K562 (cell line): ENCODE data around the gene PLA2G3. TPM values are rescaled to one million over a fixed set of nuclear protein-coding genes. Genes with fewer than 3 reads are reported as not detected.
A peak's percentile ranks its signal among the peaks of the same experiment; 100 is the strongest.

Experiments used
- ARID4B ChIP-seq: sonication (generic); formaldehyde crosslinking; IDR thresholded peaks from 2 replicates; pipeline ENCODE4 v1.8.0; 2022; ENCODE audit warnings: mild to moderate bottlenecking, missing genetic modification reagents
- FOXJ3 ChIP-seq: sonication (generic); formaldehyde crosslinking; IDR thresholded peaks from 2 replicates; pipeline ENCODE4 v1.4.0; 2020; ENCODE audit warnings: mild to moderate bottlenecking, missing genetic modification reagents
- HDAC2 ChIP-seq: fragments of 450-650 bp; IDR thresholded peaks from 2 replicates; pipeline ENCODE4 v1.6.1; 2016; ENCODE audit warnings: mild to moderate bottlenecking
- HEY1 ChIP-seq: fragments of 250-450 bp; sonication (Bioruptor Pico); IDR thresholded peaks from 2 replicates; pipeline ENCODE4 v1.5.0; 2020; ENCODE audit warnings: mild to moderate bottlenecking, moderate library complexity, borderline replicate concordance
- MGA ChIP-seq: fragments of 450-650 bp; IDR thresholded peaks from 2 replicates; pipeline ENCODE4 v1.6.1; 2016; ENCODE audit warnings: mild to moderate bottlenecking, moderate library complexity
- MIER1 ChIP-seq: fragments of 450-650 bp; IDR thresholded peaks from 2 replicates; pipeline ENCODE4 v1.6.1; 2016; ENCODE audit warnings: antibody characterized with exemption, mild to moderate bottlenecking, low read depth
- SMARCA4 ChIP-seq: fragments of 450-650 bp; IDR thresholded peaks from 2 replicates; pipeline ENCODE4 v1.6.1; 2016
- TFAP4 ChIP-seq: sonication (generic); formaldehyde crosslinking; IDR thresholded peaks from 2 replicates; pipeline ENCODE4 v1.8.0; 2022; ENCODE audit warnings: missing genetic modification reagents, mild to moderate bottlenecking, moderate library complexity, borderline replicate concordance
- ZBTB12 ChIP-seq: fragments of 250-450 bp; sonication (Bioruptor Pico); IDR thresholded peaks from 2 replicates; pipeline ENCODE4 v1.4.0; 2020
- ZNF507 ChIP-seq: conservative IDR thresholded peaks from 2 replicates; pipeline ENCODE4 v1.6.1; 2017; ENCODE audit warnings: missing genetic modification characterization, missing compliant biosample characterization
- polyA plus RNA-seq, 8 experiments: library from polyadenylated mRNA; depleted of rRNA in 4 of 8; stranded (reverse) in 5 of 8; unstranded in 3 of 8; fragments of >200 nt; fragmentation: Nextera tagmentation in 2 of 8; fragmentation: Illumina TruSeq in 1 of 8; extraction: Ambion mirVana in 2 of 8; extraction: Trizol in 1 of 8; gene quantifications; 2 replicates each; pipeline versions ENCODE4 v1.2.1 to v1.2.3, GENCODE V29; 2011 to 2014; ENCODE audit warnings: inconsistent platforms in 1 of 8, missing spikeins in 1 of 8
- total RNA-seq, 7 experiments: library from RNA; depleted of rRNA in 6 of 7; stranded (reverse); fragments of >200 nt in 6 of 7; fragmentation: Illumina TruSeq in 2 of 7; extraction: Trizol in 2 of 7; gene quantifications; 2 replicates each; pipeline versions ENCODE4 v1.2.1 to v1.2.3, GENCODE V29; 2011 to 2021; ENCODE audit warnings: low replicate concordance in 1 of 7

The PLA2G3 gene
- total and polyA plus RNA-seq, 9 of the 15 experiments (the other 6 are each of a cell fraction or from before 2014, with no cell fraction given) = 0.18 to 1.4 (median 0.64) TPM

- no peak for TF ChIP-seq TFAP4 (CRISPR knock-in tag)
- TF ChIP-seq SMARCA4 = 0 out of 2 replicates have a peak, but pooled peaks have one; percentile 41
- TF ChIP-seq ZBTB12 (CRISPR knock-in tag) = no peak
- TF ChIP-seq MGA = no peak
- TF ChIP-seq HEY1 = no peak
- 0 out of 2 replicates have a peak, but pooled peaks have one; percentile 22 for TF ChIP-seq HDAC2
- no peak for TF ChIP-seq FOXJ3 (CRISPR knock-in tag)
- TF ChIP-seq ZNF507 (tag) = no peak
- TF ChIP-seq ARID4B (CRISPR knock-in tag) = no peak
- TF ChIP-seq MIER1 = no peak
Observed at GRCh38 chr22:31107894-31108218, 32.5 kb downstream of the PLA2G3 start (continued).
